DMS 273 treated with DMSO at 0.1 percent for 48 hours (cell line): Measurements from ENCODE around the gene ARSK.

Experiments used
- DNase-seq: peaks from one replicate; lab custom pipeline; 2025; lab: John Stamatoyannopoulos, UW

The ARSK gene

GRCh38 chr5:95649274-95649673 is 94.4 kb downstream of the ARSK start:
- no peak for DNase-seq

GRCh38 chr5:95649842-95650620 is 95.1 kb downstream of the ARSK start:
- DNase-seq, result no peak

GRCh38 chr5:95652849-95653248 is 97.9 kb downstream of the ARSK start:
- no peak for DNase-seq

DNA sequence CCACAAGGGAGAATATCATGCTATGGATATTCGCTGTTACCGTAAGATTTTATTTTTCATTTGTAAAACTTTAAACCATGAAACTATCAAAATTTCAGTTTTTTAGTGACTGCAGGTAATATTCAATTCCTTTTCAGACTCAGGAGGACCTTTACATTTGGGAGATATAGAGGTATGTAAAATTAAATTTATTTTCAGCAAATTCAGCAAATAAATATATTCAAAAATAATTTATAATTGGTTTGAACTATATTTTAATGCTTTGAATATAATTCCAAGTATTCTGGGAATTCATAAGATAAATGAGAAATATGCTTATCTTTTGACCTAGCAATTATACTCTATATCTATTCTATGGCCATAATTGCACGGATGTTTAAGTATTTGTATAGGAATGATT is 99.3 kb downstream of the ARSK start:
- DNase-seq, result no peak
